GM12892 (cell line): ENCODE data around the gene TSPO.

Source experiments
- DNase-seq: peaks from one replicate; pipeline ENCODE4 v3.0.0; 2011; ENCODE audit not compliant: insufficient read length
- FAIRE-seq: peaks from 2 replicates; lab custom pipeline; 2011; peaks lifted over from hg19 to GRCh38; lab: Jason Lieb, UNC
- POLR2A ChIP-seq: IDR thresholded peaks from 2 replicates; pipeline ENCODE4 v1.6.1; 2011; ENCODE audit warnings: low read depth, low read length, control low read depth
- POLR2AphosphoS5 ChIP-seq: IDR thresholded peaks from 2 replicates; pipeline ENCODE4 v1.6.1; 2011; ENCODE audit warnings: low read depth, low read length, control low read depth
- TAF1 ChIP-seq: IDR thresholded peaks from 2 replicates; pipeline ENCODE4 v1.6.1; 2011; ENCODE audit warnings: low read depth, mild to moderate bottlenecking, control low read depth, low read length, borderline replicate concordance

The TSPO gene

GRCh38 chr22:43174941-43175531 is 23.7 kb downstream of the TSPO start:
- no peak for DNase-seq
- no peak for TF ChIP-seq POLR2AphosphoS5
- no peak for TF ChIP-seq TAF1
- TF ChIP-seq POLR2A = no peak
- FAIRE-seq = no peak

GRCh38 chr22:43176090-43176489 is 24.7 kb downstream of the TSPO start:
- no peak for FAIRE-seq
- DNase-seq = no peak
- no peak for TF ChIP-seq POLR2A
- no peak for TF ChIP-seq TAF1
- no peak for TF ChIP-seq POLR2AphosphoS5

GRCh38 chr22:43177479-43177878 is 26.1 kb downstream of the TSPO start:
- no peak for TF ChIP-seq TAF1
- no peak for TF ChIP-seq POLR2AphosphoS5
- TF ChIP-seq POLR2A = no peak
- DNase-seq (no peak), FAIRE-seq (no peak)

- no peak for DNase-seq
- no peak for FAIRE-seq
- TF ChIP-seq TAF1 (no peak), POLR2AphosphoS5 (no peak), POLR2A (no peak)
These were observed 28.0 kb downstream of the TSPO start for GRCh38 chr22:43179146-43179910.

- peak; percentile 58 for FAIRE-seq
These were observed 28.5 kb downstream of the TSPO start for GRCh38 chr22:43179911-43180195.

DNA sequence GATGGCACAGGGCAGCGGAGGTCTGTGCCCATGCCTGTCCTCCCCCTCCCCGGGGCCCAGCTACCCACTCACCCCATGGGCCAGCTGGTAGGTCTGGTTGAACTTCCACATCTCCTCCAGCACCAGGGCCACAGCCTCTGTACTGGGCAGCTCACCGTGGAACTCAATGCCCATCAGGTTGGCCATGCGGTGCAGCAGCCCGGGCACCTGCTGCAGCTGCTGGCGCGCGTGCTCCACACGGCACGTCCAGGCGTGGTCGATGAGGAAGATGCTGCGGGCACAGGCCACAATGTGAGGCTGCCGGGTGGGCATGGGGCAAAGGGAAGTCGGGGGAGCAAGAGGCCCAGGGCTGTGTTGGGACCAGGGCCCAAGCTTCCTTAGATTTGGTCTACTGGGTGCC is 29.3 kb downstream of the TSPO start:
- no peak for FAIRE-seq
- TF ChIP-seq TAF1 (no peak), POLR2A (no peak), POLR2AphosphoS5 (no peak)

More at GRCh38 chr22:43179911-43180195, 28.5 kb downstream of the TSPO start:
- no peak for TF ChIP-seq TAF1
- TF ChIP-seq POLR2A = no peak
- no peak for TF ChIP-seq POLR2AphosphoS5
- DNase-seq = no peak

DNA sequence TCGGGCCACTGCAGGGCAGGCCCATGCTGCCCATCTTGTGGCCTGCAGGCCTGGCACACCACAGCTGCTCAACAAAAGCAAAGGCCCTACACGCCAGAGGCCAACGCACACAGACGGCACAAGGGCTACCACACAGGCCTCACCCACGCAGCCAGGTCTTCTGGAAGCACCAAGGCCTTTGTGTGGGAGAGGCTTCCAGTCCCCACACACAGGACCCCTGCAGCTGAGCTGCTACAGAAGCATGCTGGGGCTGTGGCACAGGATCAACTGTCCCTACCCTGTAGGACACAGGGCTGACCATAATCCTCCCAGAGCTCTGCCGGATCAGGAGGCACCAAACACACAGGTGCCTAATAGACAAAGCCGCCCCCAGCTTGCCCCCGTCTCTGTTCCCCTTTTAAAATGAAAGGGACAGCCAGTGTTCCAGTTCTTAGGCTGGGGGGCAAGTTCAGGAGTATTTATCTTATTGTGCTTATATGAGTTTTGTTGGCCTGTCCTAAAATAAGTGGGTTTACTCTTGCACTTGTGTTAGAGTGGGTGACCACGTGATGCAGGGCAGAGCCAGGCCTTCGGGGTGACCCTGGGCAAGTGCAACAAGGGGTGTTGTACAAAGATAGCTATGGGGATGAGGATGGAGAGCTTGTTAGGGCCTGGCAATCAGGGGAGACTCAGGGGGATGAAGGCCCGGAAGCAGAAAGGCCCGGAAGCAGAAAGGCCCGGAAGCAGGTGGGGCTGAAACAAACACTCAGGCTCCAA is 30.1 kb downstream of the TSPO start:
- FAIRE-seq (no peak), DNase-seq (no peak)
- TF ChIP-seq POLR2A = no peak
- no peak for TF ChIP-seq POLR2AphosphoS5
- TF ChIP-seq TAF1 = no peak

More for the DNA sequence above, 29.3 kb downstream of the TSPO start:
- DNase-seq = no peak

DNA sequence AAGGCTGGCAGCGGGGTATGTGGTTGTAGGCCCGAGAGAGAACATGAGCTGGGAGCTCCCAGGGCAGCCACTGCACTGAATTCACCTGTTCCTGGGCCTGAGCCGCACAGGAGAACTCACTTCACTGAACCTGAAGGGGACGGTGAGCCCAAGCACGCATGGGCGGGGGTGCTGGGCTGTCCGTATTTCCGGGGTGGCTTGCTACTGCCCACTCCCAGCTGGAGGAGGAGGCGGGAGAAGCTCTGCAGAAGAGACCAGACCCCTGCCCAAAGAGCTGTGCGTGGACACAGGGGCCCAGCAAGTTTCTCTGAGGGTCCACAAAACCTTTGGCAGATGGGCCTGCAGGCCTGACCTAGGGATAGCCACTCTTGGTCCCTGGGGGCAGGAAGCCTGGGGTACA is 30.8 kb downstream of the TSPO start:
- TF ChIP-seq TAF1 = no peak
- TF ChIP-seq POLR2AphosphoS5 = no peak
- TF ChIP-seq POLR2A = no peak
- DNase-seq (no peak), FAIRE-seq (no peak)

DNA sequence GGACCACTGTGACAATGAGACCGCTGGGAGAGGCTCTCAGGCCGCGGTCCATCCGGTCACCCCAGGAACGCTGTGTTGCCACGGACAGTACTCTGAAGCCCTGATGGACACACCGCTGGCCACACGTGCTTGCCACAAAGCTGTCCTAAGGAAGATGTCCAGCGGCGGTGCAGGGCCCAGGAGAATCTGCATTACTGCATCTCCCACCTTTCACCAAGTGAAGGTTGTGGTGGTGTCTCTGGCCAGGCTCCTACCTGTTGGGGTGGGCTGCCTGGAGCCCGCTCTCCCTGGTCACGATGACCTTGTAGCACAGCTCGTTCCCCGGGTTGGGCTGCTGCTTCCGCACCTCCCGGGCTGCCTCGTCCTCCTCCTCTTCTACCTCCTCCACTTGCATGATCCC is 31.4 kb downstream of the TSPO start:
- TF ChIP-seq POLR2AphosphoS5 (no peak), TAF1 (no peak), POLR2A (no peak)
- DNase-seq = no peak
- FAIRE-seq = no peak

- DNase-seq (no peak), FAIRE-seq (no peak)
- TF ChIP-seq POLR2A (no peak), POLR2AphosphoS5 (0 out of 2 replicates have a peak, but pooled peaks have one; percentile 2)
These were observed 32.3 kb downstream of the TSPO start for GRCh38 chr22:43183496-43184277.

- TF ChIP-seq TAF1 = no peak
- no peak for TF ChIP-seq POLR2AphosphoS5
- no peak for TF ChIP-seq POLR2A
- DNase-seq = no peak
- no peak for FAIRE-seq
These were observed 34.5 kb downstream of the TSPO start for GRCh38 chr22:43185860-43186261.
